GM19372 (cell line): ENCODE data around the gene SOX13.

Experiments
- ATAC-seq: cut with Tn5 transposase; IDR thresholded peaks from one replicate; pipeline ENCODE4 v1.9.1; 2021; ENCODE audit warnings: mild to moderate bottlenecking, low read depth, moderate library complexity; ENCODE audit not compliant: unreplicated experiment

SOX13 gene

DNA sequence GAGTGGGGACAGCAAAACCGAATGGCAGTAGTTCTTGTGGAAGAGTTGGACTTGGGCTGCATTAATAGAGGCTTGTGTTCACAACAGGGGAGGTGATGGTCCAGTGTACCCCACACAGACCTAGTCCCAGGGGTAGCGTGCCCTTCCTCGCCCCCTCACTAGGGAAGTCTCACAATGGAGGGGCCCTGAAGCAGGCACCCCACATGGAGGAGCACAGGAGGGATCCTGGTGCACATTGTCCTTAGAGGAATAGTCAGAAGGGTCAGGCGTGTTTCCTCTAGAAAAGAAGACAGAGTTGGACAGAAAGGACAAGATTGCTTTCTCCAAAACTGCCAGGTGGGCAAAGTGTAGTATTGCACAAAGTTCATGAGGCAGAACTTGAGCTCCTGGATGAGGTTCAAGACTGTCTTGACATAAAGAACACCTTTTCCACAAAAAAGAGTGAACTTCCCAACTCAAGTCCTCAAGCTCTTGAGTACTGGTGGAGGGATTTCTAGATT, 55.6 kb downstream of the SOX13 start:
- no peak for ATAC-seq

DNA sequence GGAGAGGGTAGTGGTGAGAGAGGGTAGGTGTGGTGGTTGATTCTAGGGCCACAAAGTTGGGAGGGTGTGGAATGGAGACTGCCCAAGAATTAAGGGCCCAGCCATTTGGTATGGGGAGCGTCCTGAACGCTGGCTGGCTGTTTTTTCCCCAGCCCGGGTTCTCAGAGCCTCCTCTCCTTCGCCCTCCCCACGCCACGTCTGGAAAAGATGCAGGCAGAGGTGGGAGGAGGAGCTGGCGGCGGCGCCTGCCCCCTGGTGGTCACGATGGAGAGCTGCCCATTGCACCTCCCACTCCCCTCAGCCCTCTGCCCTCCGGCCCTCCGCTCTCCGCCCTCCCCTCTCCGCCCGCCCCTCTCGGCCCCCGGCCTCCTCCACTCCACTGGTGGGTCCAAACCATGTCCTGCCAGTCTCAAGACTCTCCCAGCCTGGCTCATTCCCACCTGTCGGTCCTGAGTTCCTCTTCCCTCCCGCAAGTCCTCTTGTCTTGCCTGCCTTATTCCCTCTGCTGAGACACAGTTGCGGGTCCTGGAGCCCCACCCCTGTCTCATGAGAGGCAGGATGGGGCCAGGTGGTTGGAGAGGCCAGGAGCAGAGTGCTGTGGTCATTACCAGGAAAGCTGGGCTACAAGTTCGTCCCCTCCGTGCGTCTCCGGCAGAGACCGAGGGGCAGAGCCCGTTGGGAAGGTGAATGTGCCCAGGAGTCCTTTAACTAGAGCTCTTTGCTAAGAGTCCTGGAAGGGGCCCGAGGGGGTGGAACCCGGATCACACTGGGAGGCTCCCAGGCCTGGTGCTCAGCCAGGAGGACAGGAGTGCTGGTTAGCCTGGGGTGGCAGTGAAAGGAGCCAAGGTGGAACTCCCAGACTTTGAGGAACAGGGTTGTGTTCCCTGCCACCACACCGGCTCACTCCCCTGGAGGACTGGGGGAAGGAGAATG, 56.3 kb downstream of the SOX13 start:
- ATAC-seq: no peak

DNA sequence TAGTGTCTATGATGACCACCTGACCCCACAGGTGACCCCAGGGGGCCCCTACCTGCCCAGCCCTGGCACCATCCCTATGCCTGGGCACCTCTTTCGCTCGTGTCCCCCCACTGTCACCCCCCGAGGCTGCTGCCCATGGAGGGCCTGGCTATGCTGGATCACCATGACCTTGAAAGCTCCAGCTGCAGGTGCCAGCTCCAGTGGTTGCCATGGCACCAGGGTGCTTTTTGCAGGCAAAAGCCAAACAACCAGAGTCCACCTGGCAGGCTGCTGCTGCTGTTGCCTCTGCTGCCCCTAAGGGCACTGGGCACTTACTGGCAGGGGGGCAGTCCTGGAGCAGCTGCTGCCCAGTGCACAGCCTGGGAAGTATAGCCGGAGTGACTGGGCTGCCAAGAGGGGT, 57.3 kb downstream of the SOX13 start:
- ATAC-seq: no peak

DNA sequence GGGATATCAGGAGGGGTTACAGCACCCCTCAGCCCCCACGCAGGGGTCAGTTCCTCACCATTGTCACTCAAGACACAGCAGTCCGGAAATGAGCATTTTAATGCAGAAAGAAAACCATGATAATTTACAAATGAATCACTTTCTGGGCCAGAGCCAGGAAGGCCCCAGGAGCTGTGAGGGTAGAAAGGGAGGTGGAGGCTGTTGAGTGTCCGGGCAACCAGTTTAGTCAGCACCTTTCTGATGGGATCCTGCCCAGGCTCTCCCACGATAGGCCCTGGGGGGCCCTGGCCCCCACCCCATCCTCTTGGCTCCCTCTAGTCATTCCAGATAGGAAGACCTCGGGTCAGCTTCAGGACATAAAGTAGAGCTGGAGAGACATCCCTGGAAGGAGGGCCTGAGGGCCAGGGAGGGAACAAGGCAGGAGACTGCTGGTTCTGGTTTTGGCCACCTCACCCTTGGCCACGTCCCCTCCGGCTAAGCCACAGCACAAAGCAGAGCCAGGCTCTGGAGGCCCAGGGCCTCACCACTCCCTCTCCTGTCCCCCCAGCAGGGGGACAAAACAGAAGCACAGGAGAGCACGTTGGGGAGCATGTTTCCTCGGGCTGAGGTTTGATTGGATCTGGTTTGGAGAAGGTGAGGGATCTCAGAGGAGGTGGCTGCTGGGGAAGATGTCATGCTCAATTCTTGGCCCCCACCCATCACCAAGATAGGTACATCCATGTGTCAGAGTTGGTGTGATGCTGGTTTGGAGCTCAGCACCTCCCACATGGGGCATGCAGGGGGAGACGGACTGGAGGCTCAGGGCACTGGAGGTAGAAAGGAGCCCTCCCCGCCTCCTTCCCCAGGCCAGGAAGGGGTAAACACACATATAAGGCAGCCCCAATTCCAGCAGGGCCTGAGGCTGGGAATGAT, 58.3 kb downstream of the SOX13 start:
- ATAC-seq: no peak

DNA sequence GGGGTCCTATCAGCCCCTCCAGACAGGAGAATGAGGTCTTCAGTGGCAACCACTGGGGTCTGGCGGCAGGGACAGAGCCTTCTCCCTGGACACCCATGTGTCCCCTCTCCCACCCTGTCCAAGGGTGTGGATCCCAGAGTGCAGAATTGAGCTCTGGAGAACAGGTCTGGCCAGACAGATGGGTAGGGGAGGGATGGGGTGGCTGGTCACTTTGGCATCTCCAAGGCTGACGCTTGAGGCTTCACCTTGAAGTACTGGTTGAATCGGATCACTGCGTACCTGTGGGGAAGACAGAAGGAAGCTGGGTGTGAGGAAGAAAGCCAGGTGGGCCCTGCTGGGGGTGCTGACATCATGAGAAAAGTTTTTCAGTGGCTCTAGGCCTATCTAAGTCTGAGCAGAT, 59.1 kb downstream of the SOX13 start:
- no peak for ATAC-seq

DNA sequence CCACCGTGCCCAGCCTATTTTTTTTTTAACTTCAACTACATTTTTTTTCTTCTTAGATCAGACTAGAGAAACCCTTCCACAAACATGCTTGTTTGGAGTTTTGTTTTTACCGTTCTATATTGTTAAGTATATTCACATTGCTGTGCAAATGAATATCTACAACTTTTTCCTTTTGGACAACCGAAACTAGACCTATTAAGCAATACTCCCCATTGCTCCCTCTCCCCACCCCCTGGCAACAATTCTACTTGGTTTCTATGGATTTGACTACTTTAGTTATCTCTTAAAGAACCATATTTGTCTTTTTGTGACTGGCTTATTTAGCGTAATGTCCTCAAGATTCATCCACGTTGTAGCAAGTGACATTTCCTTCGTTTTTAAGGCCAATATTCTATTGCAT, 59.8 kb downstream of the SOX13 start:
- ATAC-seq: no peak

DNA sequence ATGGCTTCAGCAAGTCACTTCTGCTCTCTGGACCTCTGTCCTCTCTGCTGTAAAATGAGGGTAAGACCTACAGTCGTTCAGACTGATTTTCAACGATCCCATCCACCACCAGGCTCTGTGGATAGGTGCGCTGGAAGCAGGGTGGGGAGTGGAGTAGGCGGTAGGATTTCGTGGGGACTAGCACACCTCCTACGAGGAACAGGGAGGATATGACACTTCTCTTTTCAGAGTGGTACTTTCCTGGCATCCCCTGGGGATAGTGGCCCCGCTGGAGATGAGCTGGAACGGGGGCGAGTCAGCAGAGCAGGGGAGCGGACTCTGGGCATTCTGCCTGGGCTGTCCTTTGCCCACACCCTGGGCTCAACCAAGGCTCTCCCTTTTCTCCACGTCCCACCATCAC, 61.2 kb downstream of the SOX13 start:
- ATAC-seq: no peak

DNA sequence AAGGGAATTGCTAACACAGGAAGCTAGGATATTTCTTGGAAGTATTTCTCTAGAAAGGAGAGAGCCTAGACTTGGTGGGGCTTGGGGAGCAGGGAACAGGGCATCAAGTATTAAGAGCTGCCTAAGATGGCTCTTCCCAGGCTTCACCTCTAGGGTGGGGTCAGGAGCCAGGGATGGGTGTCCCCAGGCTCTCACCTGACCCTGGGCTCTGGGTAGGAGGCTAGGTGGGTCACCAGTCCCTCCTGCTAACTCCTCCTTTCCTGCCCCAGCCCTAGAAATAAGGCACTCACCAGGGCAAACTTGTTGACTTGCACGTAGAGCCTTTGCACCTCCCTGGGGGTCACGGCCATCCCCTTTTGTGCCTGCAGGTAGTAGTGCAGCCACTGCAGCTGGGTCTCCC, 63.9 kb downstream of the SOX13 start:
- ATAC-seq: no peak

DNA sequence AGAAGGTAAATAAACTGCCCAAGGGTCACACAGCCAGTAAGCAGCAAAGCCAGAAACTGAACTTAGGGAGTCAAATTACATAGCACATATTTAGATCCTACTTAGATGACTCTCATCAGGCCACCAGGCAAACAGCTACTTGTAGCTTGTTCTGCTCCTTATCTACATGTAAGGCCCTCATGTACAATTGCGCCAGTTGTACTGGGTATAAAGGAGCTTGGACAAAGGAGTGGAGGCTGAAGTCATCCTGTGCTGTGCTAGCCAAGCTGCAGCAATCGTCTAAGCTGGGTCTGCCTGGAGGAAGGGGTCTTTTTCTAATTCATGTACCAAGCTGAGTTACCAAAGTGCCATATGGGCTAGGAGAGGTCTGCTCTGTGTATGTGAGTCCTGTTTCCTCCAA, 66.2 kb downstream of the SOX13 start:
- ATAC-seq: no peak

DNA sequence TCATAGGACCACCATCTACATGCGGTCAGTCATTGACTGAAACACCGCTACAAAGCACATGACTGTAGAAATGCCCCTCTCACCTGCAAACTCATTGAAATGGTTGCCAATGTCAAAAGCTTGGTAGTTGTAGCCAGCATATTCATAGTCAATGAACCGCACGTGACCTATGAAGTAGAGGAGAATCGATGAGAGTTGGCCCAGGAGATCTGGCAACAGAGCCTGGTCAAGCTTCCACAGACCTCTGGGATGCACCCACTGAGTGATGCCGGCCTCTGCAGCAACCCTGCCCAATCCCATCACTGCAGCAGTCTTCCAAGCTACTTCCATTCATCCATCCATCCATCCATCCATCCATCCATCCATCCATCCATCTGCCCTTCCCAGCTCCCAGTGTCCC, 67.0 kb downstream of the SOX13 start:
- ATAC-seq: no peak

DNA sequence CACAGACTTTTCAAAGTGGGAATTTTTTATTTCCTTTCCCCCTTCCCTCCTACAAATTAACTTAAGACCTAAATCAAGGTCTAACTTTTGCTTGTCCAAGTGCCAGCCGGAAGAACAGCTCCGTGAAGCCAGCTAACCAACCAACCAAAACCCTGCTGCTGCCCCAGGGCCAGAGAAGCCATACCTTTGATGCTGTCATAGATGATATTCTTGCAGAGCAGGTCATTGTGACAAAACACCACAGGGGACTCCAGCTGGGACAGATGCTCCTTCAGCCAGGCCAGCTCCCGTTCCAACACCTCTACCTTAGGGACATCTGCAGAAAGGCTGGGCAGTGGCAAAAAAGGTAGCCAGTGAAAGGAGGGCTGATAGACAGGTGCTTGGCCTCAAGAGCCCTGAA, 68.2 kb downstream of the SOX13 start:
- ATAC-seq: no peak

DNA sequence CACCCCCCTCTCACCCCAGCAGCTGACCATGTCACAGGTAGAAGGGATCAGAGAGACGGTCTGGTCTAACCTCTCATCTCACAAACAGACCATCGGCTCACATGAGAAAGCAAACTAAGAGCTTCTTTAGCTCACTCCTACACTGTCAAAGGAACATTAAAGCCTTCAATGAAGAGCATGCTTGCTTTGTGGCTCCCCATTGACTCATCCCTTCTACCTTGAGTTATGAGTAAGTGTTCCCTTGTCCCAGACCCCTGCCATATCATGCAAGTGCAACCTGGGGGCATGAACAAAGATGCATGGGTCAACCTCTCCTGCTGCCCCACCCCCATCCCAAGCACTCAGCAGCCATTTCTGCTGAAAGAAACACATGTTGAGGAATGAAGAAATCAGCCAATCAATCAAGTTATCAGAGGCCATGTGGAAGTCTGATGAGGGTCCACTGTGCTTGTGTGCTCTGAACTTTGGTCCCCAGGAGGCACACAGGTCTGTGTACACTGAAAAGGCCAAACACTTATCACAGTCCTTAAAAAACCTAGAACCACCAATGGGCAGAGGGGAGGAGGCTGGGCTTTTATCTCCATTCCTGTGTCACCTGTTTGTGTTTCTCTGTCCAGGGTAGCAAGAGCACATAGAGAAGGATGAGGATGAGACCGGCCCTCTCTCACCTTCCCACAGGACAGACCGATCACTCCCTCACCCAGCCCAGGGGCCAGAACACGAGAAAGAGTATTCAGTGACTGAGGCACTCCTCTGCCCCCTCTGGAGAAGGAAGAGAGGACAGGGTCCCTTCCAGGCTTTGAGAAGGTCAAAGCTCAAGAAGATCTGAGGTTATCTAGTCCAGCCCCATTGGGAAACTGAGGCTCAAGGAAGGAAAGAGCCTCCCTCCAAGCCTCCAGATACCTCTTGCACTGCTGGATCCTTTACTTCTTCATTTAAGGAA, 69.4 kb downstream of the SOX13 start:
- ATAC-seq: no peak

DNA sequence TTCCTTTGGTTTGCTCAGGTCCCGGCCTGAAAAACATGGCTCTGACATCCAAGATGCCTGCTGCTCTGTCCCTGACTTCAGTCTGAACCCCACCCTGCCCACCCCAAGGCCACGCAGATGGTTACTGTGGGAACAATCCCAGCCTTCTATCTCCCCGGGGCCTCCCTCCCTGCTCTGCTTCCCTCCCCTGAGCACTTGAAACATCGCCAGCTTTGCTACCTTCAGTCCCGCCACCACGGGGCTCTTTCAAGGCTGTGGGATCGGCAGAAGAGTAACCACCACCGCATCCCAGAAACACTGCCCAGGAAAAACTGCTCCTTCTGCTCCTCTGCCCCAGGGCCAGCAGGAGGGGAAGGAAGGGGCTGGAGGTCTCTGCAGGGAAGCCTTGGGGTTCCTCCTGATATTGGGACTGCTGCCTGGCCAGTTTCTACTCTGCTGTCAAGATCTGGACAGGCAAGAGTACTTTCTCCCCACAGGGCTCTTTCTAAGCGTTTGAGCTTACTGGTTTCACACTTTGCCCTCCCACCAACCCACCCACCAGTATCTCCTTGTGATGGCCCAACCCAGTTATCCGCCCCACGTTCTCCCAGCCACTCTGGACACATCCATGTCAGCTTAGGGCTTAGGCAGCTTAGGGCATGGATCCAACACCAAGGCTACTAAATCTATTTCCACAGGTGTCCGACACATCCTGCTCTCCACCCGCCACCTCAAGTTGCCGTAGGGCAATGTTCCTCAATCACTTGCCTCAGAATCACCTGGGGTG, 70.5 kb downstream of the SOX13 start:
- ATAC-seq: no peak

DNA sequence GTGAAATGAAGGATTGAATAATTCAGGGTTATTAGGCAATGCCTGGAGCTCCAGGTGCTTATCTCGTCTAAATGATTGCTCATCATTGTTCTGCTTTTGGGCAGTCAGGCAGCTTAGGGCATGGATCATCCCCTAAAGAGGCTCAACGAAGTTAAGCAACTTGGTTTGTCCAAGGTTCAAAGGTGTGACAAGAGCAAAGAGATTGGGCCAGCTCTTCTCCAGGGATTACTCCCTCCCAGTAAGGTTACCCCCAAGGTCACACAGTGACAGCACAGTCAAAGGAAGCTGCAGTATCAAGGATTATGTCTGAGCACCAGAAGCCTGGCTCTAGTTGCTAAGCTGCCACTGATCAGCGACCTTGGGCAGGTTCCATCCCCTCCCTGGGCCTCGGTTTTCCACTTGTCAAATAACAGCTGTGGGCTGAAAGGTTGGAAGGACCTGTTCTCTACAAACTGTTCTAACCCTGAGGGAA, 72.2 kb downstream of the SOX13 start:
- no peak for ATAC-seq

DNA sequence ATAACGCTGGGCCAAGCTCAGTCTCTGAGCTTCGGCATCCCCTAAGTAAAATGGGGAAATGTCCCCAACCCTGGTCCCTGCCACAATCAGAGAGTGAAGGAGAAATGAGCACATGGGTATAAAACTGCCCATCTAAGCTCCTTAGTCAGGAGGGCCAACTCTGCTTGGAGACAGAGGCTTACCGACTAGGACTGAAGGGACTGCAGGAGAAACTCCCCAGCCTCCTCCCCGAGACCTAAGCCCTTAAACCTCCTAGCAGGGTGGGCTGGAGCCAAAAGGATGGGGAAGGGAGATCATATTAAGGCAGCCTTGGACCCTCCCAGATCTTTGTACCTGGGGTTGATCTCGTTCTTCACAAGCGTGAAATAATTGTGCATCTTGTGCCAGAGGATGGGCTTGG, 73.4 kb downstream of the SOX13 start:
- no peak for ATAC-seq

DNA sequence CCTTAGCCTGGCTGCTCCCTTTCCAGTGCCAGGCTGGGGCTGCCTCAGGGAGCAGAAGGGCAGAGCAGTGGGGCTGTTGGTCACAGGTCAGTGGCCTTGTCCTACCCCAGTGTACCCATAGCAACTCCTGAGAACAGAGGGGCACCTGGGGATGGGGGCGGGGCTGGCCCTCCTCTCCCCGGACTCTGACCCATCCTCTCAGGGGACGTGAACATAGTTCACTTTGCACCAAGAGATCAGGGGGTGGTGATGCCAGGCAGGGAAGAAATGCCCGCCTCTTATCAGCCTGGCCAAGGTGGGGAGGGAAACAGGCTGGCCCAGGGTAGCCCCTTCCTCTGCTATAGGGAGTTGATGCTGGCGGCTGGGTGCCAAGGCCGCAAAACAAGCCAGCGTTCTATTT, 74.0 kb downstream of the SOX13 start:
- ATAC-seq: no peak

DNA sequence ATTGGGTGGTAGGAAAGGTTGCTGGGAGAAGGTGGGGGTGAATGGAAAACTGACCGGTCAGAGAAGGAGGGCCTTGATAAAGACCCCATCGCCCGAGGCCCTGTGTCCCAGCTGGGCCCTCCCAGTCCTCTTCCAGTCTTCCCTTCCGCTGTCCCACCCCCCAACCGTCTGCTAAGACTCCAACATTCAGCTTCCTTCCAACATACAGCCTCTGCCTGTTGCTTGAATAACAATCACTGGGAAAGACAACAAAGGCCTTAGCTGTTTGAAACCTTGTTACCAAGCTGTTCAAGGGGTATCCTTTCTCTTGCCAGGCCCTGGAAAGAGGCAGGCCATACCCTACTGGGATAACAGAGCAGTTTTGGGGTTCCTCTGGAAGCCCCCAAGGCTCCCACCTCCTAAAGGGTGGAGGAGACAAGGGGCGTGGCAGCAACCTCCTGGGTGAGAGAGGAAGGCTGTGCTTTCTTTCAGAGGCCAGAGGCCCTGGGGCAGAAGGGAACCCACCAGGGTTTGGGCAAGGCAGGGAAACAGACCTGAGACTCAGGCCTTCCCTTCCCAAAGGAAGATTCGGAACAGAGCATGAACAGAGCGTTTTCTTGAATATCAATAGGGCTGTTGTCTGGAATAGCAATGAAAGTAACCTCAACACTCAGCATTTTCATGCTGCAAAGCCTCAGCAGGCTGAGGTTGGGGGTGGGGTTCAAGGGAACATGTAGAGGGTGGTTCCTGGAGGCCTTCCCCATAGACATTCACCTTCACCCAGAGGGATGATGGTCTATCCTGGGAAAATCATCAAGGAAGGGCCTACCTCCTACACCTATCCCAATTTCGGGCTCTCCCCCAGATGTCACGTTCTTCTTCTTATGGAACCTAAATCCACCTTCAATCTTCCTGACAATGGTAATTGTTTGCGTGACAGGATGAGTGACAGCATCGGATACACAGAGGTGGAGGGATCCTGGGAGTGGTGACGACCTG, 74.8 kb downstream of the SOX13 start:
- ATAC-seq: no peak

DNA sequence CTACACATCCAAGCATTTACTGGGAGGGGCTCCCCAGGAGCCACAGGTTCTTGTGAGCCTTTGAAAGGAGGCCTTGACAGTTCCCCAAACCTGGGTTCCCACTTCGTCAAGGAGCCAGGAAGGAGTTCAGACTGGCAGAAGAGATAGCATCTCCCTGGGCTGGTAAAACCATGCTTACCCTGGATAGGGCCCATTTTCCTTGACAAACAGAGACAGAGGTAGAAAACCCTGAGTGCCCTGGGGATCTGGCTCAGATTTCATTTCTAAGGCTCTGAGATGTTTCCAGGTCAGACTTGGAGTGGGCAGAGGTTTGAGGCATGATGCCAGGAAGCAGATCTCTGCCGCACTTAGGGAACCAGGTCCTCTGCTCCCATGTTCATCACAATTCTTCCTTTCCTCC, 76.2 kb downstream of the SOX13 start:
- no peak for ATAC-seq
